ENCODE data around the gene GCAT. TPM values are rescaled to one million over a fixed set of nuclear protein-coding genes. Genes with fewer than 3 reads are reported as not detected.

GCAT gene
- total and polyA plus RNA-seq, 10 of the 15 experiments (the other 5 are each of a cell fraction or from before 2014, with no cell fraction given), result 0.95 to 34.3 (median 15.3) TPM

GRCh38 chr22:37823134-37823985 is 15.6 kb downstream of the GCAT start, which contains the start of gene GALR3 (continued):
- TF ChIP-seq PRDM15 (CRISPR knock-in tag; IDR thresholded peaks at IDR 0.05) (no peak), FOXM1 (IDR thresholded peaks at IDR 0.05; ENCODE audit: low read depth, low read length) (no peak), RBBP5 (conservative IDR thresholded peaks at IDR 0.05) (no peak), IKZF1 (conservative IDR thresholded peaks at IDR 0.05) (no peak), KDM1A (IDR thresholded peaks at IDR 0.05; ENCODE audit: borderline replicate concordance) (no peak), HDAC6 (IDR thresholded peaks at IDR 0.05; ENCODE audit: unreplicated experiment) (no peak), PKNOX1 (IDR thresholded peaks at IDR 0.05) (no peak), ESRRA (IDR thresholded peaks at IDR 0.05; ENCODE audit: low read length) (no peak), NBN (IDR thresholded peaks at IDR 0.05) (no peak)

Data from GM12878 (cell line).